GM10266 (cell line): ENCODE results near the gene RFX6.

Source experiments
- DNase-seq: peaks from one replicate; pipeline ENCODE4 v3.0.0; 2012; ENCODE audit errors: extremely low spot score
- CTCF ChIP-seq: IDR thresholded peaks from 2 replicates; pipeline ENCODE4 v1.5.1; 2012; ENCODE audit warnings: mild to moderate bottlenecking, low read depth; ENCODE audit not compliant: control insufficient read depth, insufficient read depth; ENCODE audit errors: missing control alignments

RFX6 gene

GRCh38 chr6:116931456-116931855 is 54.4 kb downstream of the RFX6 start:
- no peak for TF ChIP-seq CTCF
- DNase-seq = no peak

GRCh38 chr6:116932496-116932895 is 55.5 kb downstream of the RFX6 start:
- TF ChIP-seq CTCF = no peak
- no peak for DNase-seq

- no peak for DNase-seq
- TF ChIP-seq CTCF = no peak
These were observed 56.4 kb downstream of the RFX6 start for GRCh38 chr6:116933485-116933884.

DNA sequence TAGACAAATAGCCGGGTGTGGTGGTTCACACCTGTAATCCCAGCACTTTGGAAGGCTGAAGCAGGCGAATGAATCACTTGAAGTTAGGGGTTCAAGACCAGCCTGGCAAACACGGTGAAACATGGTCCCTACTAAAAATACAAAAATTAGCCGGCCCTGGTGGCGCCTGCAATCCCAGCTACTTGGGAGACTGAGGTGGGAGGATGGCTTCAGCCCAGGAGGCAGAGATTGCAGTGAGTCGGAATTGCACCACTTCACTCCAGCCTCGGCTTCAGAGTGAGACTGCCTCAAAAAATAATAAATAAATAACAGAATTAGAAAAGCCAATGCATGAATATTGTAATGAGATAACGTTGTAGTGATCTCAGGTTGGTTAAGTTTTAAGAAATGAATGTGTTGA is 61.3 kb downstream of the RFX6 start:
- TF ChIP-seq CTCF = no peak
- no peak for DNase-seq

- DNase-seq = no peak
- TF ChIP-seq CTCF = no peak
These were observed 64.7 kb downstream of the RFX6 start for GRCh38 chr6:116941727-116942126.

GRCh38 chr6:116945809-116946208 is 68.8 kb downstream of the RFX6 start:
- DNase-seq = no peak
- no peak for TF ChIP-seq CTCF

DNA sequence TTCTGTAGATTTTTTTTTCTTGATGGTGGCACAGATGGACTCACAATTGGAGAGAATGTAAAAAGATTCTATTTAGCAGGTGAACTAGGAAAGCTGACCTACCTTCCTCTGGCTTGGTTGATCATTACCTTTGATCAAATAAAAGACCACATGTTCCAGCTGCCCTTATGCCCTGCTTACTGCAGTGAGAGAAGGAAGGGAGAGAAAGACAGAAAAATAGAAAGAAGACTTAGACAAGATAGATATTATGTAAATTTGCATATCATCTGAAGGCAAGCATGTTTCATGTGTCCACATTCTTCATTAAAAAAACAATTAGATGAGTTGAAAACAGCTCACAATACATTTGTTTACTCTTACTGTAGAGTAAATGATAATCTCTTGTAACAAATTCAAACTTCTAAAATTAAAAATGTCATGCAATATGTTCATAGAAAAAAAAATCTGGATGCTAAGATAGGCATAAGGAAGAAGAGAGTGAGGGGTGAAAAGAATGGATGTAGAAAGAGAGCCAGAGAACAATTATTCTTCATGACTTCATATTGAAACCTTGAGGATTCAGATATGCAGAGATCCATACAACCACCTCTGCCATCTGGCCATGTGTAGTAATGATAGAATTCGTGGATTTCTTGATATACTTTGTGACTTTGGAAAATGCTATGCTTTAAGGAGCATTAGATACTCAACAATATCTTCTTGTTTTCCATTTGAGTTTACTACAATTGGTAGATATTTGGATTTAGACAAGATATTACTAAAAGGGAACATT is 71.7 kb downstream of the RFX6 start:
- no peak for DNase-seq
- no peak for TF ChIP-seq CTCF
